A673 (cell line): ENCODE results near the gene MYH10. TPM values are rescaled to one million over a fixed set of nuclear protein-coding genes. Genes with fewer than 3 reads are reported as not detected.

Experiments used
- BruUV-seq: library from RNA; stranded (reverse); fragments of 400-500 nt; replicated peaks from 2 replicates; lab custom pipeline; 2021; lab: Mats Ljungman, UMichigan
- CTCF ChIA-PET: fragments of 300-600 bp; sonication (Branson Sonifier 250); formaldehyde crosslinking; loops from one replicate; lab custom pipeline; 2022; ENCODE audit warnings: antibody characterized with exemption; lab: Charles Lee
- POLR2A ChIA-PET: fragments of 300-600 bp; sonication (Branson Sonifier 250); formaldehyde crosslinking; loops from one replicate; lab custom pipeline; 2022; ENCODE audit warnings: antibody characterized with exemption; ENCODE audit not compliant: low non-redundant PET; lab: Charles Lee
- DNase-seq: peaks from one replicate; pipeline ENCODE4 v3.0.0-alpha.2; 2015; ENCODE audit warnings: low spot score
- H3K27ac ChIP-seq: fragments of 200-600 bp; sonication (generic); 2 replicates; pipeline ENCODE4 v1.5.1; 2016; ENCODE audit warnings: mixed run types, low read depth, mild to moderate bottlenecking, mixed read lengths, antibody characterized with exemption, low read length; ENCODE audit not compliant: poor library complexity, severe bottlenecking
- H3K27me3 ChIP-seq: fragments of 200-600 bp; sonication (generic); replicated peaks from 2 replicates; pipeline ENCODE4 v1.6.1; 2017; ENCODE audit warnings: mixed run types, low read depth, mild to moderate bottlenecking, mixed read lengths, antibody characterized with exemption, low read length; ENCODE audit not compliant: insufficient read depth, poor library complexity
- H3K36me3 ChIP-seq: fragments of 200-600 bp; sonication (generic); 2 replicates; pipeline ENCODE4 v1.6.1; 2016; ENCODE audit warnings: mixed run types, mild to moderate bottlenecking, mixed read lengths, antibody characterized with exemption, low read length; ENCODE audit not compliant: insufficient read depth, poor library complexity, severe bottlenecking
- H3K4me1 ChIP-seq: fragments of 200-600 bp; sonication (generic); 2 replicates; pipeline ENCODE4 v1.6.1; 2017; ENCODE audit warnings: mixed run types, mild to moderate bottlenecking, mixed read lengths, antibody characterized with exemption, low read length; ENCODE audit not compliant: insufficient read depth, poor library complexity, severe bottlenecking
- H3K4me3 ChIP-seq: fragments of 200-600 bp; sonication (generic); 2 replicates; pipeline ENCODE4 v1.5.1; 2016; ENCODE audit warnings: low read depth, mixed run types, mild to moderate bottlenecking, mixed read lengths, low read length; ENCODE audit not compliant: poor library complexity, severe bottlenecking
- H3K9me3 ChIP-seq: fragments of 200-600 bp; sonication (generic); 2 replicates; pipeline ENCODE4 v1.6.1; 2016; ENCODE audit warnings: mixed run types, low read depth, mild to moderate bottlenecking, mixed read lengths, antibody characterized with exemption, low read length; ENCODE audit not compliant: poor library complexity, severe bottlenecking
- EZH2 ChIP-seq: fragments of 200-600 bp; sonication (generic); IDR thresholded peaks from 2 replicates; pipeline ENCODE4 v1.6.1; 2017; ENCODE audit warnings: borderline replicate concordance, low read depth, mild to moderate bottlenecking, mixed read lengths, antibody characterized with exemption, low read length; ENCODE audit not compliant: poor library complexity, severe bottlenecking
- intact Hi-C: fragments of 100-400 bp; cut with micrococcal nuclease; formaldehyde crosslinking; loops from one replicate; pipeline ENCODE4 v1.10.0; 2022; ENCODE audit not compliant: unreplicated experiment
- total RNA-seq: library from RNA; stranded (reverse); gene quantifications from 2 replicates; pipeline ENCODE4 v1.2.3, GENCODE V29; 2021
- TF ChIP-seq, protein P1 (sequence below): fragments of 300-800, 200-600 bp; sonication (generic); conservative IDR thresholded peaks from 2 replicates; pipeline ENCODE4 v1.5.1; 2017; ENCODE audit warnings: low read depth, mild to moderate bottlenecking, antibody characterized with exemption, low read length, moderate library complexity, mixed read lengths

The MYH10 gene
- total RNA-seq, 1 experiment from 2014 or later = 129 TPM

DNA sequence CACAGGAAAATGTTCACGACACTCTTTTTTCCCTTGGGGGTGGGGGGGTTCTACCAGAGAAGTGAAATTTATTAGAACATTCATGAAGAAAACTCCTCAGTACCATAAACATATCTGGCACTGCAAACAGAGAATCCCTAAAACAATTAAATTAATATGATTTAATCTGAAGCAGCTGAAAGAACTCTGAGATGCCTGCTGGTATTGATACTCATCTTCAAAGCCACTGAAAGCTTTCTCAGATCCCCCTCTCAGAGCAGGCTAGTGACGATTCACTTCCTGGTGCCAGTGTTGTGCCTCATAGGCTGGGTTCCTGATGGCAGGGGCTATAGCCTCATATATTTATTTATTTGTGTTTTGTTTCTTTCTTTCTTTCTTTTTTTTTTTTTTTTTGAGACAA lies 52.7 kb downstream of the MYH10 start:
- CTCF ChIA-PET = no interaction called here
- POLR2A ChIA-PET = no interaction called here
- intact Hi-C loops = no loop called here
- Histone ChIP-seq H3K36me3 (peaks cover 4% of the 10 kb centered on the region), H3K4me1 (peaks cover 5% of the 10 kb centered on the region), H3K27me3 (no peaks in the 10 kb centered on the region), H3K27ac (no peak overlapping the region), H3K9me3 (no peaks in the 10 kb centered on the region), H3K4me3 (no peak overlapping the region)
- TF ChIP-seq EZH2 = no peak
- TF ChIP-seq, protein P1, sequence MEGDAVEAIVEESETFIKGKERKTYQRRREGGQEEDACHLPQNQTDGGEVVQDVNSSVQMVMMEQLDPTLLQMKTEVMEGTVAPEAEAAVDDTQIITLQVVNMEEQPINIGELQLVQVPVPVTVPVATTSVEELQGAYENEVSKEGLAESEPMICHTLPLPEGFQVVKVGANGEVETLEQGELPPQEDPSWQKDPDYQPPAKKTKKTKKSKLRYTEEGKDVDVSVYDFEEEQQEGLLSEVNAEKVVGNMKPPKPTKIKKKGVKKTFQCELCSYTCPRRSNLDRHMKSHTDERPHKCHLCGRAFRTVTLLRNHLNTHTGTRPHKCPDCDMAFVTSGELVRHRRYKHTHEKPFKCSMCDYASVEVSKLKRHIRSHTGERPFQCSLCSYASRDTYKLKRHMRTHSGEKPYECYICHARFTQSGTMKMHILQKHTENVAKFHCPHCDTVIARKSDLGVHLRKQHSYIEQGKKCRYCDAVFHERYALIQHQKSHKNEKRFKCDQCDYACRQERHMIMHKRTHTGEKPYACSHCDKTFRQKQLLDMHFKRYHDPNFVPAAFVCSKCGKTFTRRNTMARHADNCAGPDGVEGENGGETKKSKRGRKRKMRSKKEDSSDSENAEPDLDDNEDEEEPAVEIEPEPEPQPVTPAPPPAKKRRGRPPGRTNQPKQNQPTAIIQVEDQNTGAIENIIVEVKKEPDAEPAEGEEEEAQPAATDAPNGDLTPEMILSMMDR = no peak
- DNase-seq = no peak
- BruUV-seq = no TSS peak

DNA sequence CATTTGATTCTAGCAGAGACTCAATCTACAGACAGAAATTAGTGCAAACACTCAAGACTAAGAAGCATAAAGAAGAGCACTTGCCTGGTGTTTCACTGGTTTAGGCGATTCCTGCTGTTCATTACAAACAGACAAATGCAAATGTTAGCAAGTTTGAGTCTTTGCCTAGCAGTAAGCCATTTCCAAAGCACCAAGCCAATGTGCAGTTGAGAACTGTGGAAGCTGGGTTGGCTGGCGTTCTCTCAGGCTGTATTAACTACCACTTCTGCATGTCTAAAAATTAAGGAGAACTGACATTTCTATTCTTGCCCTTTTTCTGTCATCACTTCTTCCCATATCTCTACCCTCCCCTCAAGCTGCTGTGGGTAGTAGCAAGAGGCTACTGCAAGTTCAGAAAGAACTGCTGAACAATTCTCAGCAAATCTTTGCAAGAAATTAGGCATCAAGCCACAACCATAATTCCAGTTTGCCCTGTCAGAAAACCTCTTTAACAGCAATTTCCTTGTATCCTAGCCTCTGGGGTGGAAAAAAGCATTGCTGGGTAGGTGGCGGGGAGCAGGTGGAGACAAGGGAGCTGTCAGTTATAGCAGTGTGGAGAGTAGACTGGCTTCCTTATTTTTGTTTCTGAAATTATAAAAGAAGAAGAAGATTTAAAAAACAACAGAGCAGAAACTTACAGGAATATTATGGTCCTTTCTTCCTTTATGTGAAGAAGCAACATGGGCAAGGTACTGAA lies 53.8 kb downstream of the MYH10 start:
- ChIA-PET POLR2A (no interaction called here), CTCF (no interaction called here)
- no peak overlapping the region for H3K27ac ChIP-seq
- H3K36me3 ChIP-seq = peaks cover 4% of the 10 kb centered on the region
- H3K27me3 ChIP-seq = no peaks in the 10 kb centered on the region
- no peak overlapping the region for H3K4me3 ChIP-seq
- no peaks in the 10 kb centered on the region for H3K9me3 ChIP-seq
- peaks cover 5% of the 10 kb centered on the region for H3K4me1 ChIP-seq
- BruUV-seq = no TSS peak
- TF ChIP-seq, protein P1 = no peak
- TF ChIP-seq EZH2 = no peak
- intact Hi-C loops = no loop called here
- DNase-seq = no peak

DNA sequence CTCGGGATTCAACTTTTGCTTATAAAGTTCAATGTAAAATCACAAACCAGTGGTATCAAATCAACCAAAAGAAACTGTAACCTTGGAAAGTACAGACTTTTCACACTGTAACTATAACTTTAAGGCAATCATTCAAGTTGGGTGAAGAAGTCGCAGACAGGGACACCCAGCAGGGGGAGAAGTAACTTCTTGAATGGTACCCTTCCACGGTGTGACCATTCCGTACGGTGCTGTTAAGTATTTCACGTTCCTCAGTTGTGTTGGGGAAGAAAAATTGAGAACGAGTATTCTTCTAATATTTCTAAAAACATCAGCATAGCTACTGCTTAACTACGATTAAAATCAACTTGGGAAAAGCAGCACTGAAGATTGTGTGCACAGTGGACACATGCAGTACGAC lies 55.8 kb downstream of the MYH10 start:
- no TSS peak for BruUV-seq
- H3K4me3 ChIP-seq = no peak overlapping the region
- intact Hi-C loops = loop anchor here (5.0 kb wide), 1 partner anchor 173 kb away; no protein-coding TSS in a partner anchor
- H3K27me3 ChIP-seq = no peaks in the 10 kb centered on the region
- ChIA-PET POLR2A (no interaction called here), CTCF (no interaction called here)
- no peak for DNase-seq
- H3K36me3 ChIP-seq = peaks cover 5% of the 10 kb centered on the region
- TF ChIP-seq, protein P1 = 0 out of 2 replicates have a peak, but pooled peaks have one; percentile 24
- TF ChIP-seq EZH2 = no peak
- no peaks in the 10 kb centered on the region for H3K4me1 ChIP-seq
- H3K9me3 ChIP-seq = no peaks in the 10 kb centered on the region
- no peak overlapping the region for H3K27ac ChIP-seq
